HG03097 (cell line): ENCODE data around the gene HDAC9.

Experiments used
- ATAC-seq: cut with Tn5 transposase; IDR thresholded peaks from one replicate; pipeline ENCODE4 v1.9.1; 2021; ENCODE audit not compliant: unreplicated experiment, low FRiP score

Gene HDAC9

GRCh38 chr7:18770154-18770811 is 274.7 kb downstream of the HDAC9 start:
- ATAC-seq = no peak

GRCh38 chr7:18770822-18771221 is 275.3 kb downstream of the HDAC9 start:
- ATAC-seq = no peak

DNA sequence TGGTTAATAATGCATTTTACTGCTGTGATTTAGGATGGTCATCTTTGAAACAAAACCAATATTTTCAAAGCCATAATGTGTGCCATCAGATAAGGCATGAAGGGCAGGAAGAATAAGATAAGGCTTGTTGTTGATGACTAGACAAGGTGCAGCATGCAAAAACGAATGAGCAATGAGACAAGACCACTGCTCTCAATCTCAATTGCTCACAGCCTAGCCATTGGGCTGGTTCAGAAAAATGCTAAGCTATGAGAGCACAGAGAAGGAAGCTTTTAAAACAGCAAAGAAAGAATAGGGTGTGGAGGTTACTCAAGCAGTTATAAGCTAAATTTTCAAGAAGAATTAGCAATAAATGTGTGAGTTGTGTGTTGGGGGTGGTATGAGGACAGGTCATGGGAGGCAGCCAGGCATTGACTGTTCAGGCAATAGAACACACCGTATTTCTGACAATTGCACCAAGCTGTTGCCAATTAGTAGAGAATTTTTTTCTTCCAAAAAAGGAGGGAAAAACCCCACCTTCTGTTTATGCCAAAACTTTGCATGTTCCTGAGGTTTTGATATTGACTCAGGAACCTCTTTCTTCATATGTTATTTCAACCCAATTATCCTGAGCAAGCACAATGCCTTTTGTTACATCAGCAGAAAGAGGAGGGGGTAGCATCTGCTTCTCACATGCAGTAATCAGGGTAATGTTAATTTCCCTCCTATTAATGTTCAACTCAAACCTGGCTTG is 276.5 kb downstream of the HDAC9 start:
- no peak for ATAC-seq

GRCh38 chr7:18772567-18772965 is 277.0 kb downstream of the HDAC9 start:
- ATAC-seq = no peak

DNA sequence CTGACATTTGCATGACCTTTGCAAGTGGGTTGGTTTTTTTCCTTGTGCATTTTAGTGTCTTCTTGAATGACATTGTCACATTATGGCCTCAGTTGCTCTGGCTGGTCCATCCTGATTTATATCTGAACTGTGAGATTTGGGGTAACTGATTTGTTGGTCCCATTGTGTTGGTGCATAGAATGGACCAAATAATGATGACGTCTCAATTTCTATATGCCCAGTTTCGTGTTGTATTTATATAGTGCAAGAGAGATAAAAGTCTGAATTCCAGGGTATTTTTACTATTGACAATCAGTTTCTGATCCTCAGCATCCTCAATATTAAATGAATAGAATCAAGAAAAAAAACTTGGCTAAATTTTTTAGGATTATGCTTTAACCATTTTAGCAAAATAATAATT is 281.8 kb downstream of the HDAC9 start:
- ATAC-seq = no peak

- ATAC-seq = no peak
Observed at GRCh38 chr7:18778594-18778993, 283.0 kb downstream of the HDAC9 start.

DNA sequence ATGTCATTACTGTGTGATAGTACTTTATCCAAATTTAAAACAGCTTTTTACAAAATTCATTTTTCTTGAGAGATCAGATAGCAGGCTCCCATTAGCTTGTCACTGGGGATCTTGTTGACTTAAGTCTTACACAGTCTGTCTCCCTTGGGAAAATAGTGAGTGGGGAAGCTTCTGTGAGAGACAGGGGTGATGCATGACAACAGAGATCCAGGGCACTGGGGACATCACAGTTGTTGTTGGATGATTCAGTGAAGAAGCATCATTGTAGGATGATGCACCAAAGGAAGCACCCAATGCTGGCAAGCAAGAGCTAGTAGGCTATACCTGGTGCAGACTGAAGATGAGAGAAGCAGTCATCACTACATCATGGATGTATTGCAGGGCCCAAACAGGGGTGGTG is 284.7 kb downstream of the HDAC9 start:
- no peak for ATAC-seq

DNA sequence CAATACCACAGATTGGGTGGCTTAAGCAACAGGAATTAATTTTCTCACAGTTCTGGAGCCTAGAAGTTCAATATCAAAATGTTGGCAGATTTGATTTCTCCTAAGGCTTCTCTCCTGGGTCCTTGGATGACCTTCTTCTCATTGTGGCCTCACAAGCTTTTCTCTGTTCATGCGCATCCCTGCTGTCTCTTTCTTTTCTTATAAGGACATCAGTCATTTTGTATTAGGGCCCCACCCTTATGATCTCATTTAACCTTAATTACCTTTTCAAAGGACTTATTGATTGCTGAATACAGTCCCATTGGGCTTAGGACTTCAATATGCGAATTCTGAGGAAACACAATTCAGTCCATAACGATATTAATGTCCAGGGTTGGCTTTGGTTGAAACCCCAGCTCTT is 285.4 kb downstream of the HDAC9 start:
- ATAC-seq = no peak

DNA sequence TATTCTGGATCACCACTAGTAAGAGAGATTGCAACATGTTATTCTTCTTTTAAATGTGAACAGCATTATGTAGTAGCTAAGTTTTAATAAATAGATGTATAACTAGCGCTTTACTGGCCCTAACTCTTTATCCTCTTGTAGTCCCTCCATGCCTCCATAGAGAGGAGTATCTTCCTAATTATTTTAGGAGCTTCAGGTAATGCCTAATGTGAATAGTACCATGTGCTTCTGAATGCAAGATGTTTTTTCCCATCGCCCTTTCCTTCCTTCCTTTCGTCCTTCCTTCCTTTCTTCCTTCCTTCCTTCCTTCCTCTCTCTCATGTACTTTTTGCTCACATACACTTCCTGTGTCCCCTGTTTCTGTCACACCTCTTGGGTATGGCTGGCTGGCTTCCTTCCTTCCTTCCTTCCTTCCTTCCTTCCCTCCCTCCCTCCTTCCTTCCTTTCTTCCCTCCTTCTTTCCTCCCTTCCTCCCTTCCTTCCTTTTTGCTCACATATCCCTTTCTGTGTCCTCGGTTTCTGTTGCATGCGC is 290.7 kb downstream of the HDAC9 start:
- ATAC-seq = no peak

- no peak for ATAC-seq
Observed at GRCh38 chr7:18786796-18787195, 291.2 kb downstream of the HDAC9 start.

- ATAC-seq = no peak
Observed at GRCh38 chr7:18788026-18788425, 292.5 kb downstream of the HDAC9 start.

GRCh38 chr7:18792871-18793595 is 297.5 kb downstream of the HDAC9 start:
- ATAC-seq = no peak

DNA sequence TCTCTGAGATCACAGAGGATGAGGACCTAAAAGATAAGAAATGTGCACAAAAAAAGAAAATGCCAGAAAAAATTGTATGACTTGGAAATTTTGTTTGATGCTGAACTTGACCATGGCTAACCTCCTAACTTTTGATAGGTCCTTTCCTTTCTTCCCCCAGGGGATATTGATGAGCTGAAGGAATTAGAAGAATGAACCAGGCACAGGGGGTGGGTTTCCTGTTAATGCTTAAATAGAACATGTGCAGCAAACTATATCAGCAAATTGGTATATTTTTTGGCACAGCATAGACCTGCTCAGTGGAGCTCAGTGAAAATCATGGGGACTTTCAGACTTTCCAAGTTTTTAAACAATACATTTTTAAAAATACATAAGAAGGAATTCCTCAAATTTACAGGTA is 300.7 kb downstream of the HDAC9 start:
- ATAC-seq = no peak

DNA sequence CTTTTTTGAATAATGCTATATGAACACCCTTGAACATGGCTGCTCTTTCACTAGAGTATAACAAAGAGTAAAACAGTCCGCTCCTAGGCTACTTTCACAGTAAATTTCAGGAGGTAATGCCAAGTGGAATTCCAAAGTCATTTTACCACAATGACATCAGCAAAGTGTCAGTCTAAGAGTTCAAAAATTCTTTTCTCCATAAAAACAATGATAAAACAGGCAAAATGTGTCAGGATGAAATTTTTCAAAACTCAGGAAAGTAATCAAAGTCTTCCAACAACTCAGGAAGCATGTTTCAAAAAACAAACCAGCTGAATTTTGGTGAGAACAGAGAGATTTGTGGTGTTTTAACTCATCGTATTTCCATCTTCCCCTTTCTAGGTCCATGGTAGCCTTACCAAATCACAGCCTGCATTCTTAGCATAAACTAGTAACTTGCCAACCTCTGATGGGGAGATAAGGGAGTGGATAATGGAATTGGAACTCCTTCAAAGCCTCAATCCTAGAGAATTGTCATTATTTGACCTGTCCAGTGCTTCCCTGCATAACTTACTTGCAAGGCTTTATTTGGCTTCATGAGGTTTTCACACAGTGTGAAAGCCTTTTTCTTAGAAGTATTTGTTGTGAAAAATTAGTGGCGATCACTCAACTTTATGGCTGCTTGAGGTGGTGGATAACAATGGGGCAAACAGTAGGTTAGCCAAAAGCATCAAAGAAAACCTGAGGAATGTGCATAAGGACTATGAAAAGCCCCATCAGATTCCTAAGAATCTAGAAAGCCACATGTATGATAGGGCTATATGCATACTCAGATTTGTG is 302.7 kb downstream of the HDAC9 start:
- ATAC-seq = no peak

GRCh38 chr7:18799899-18800298 is 304.4 kb downstream of the HDAC9 start:
- ATAC-seq = no peak

- no peak for ATAC-seq
Observed at GRCh38 chr7:18803923-18804322, 308.4 kb downstream of the HDAC9 start.

- ATAC-seq = no peak
Observed at GRCh38 chr7:18806177-18806576, 310.6 kb downstream of the HDAC9 start.

DNA sequence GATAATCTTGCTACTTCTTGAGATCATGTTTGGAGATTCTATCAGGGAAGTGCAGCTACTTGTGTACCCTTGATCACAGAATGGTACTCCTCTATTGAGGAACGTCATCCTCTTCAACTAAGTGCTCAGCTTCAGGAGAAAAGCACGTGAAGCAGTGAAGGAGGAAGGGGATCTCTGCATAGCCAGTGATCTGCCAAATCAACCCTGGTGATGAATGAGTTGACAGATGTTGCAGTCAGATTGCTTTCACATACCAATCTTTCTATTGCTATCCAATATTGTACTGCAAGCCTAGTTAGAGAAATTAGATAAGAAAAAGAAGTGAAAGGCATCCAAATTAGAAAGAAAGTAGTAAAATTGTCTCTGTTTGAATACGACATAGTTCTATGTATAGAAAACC is 312.5 kb downstream of the HDAC9 start:
- ATAC-seq = no peak

DNA sequence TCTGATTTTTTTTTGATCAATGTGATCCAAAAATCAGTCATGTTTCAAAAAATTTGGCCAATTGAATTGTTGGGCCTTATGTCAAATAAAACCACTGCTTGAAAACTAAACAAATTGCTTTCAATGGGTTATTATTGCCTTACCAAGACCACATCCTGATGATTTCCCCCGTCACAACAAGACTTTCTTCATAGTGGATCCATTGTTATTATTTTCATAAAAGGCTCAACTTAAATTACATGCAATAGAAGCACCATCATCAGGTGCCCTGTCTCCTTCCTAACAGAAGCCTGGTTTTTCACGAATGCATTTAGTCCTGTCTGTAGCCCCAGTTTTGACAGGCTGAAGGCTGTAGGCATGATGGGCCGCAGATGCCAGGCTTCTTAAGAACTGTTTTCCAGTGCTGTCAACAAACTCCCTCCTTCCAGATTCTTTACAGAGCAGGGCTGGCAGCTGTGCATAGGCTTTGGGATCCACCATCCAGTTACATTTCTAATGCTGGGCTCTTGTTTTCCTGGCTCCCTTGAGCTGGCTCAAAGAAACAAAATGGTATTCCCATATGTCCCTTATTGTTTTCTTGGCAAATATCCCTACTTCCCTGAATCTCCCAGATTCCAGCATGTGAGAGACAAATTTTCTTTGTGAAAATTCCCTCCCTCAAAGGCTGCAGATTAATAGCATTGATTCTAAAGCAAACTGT is 319.9 kb downstream of the HDAC9 start:
- no peak for ATAC-seq

- no peak for ATAC-seq
Observed at GRCh38 chr7:18820981-18821380, 325.4 kb downstream of the HDAC9 start.
